ENCODE data around the gene LMF1. TPM values are rescaled to one million over a fixed set of nuclear protein-coding genes. Genes with fewer than 3 reads are reported as not detected.

LMF1 gene
- total RNA-seq, 1 donor from 2014 or later, result 26.0 TPM

GRCh38 chr16:993731-994130 is 22.9 kb upstream of the LMF1 start:
- DNase-seq (ENCODE audit: extremely low spot score in 2 of 2), result no peak
- intact Hi-C loops (cut with DNase I), result no loop called here
- no peaks in the 10 kb centered on the region for H3K27me3 ChIP-seq
- peaks cover 6% of the 10 kb centered on the region for H3K9me3 ChIP-seq
- no peak overlapping the region for H3K27ac ChIP-seq
- peaks cover 10% of the 10 kb centered on the region for H3K4me1 ChIP-seq
- H3K4me3 ChIP-seq, result no peak overlapping the region
- H3K36me3 ChIP-seq, result no peaks in the 10 kb centered on the region
- no peak for TF ChIP-seq CTCF (IDR thresholded peaks at IDR 0.05)
- TF ChIP-seq POLR2A (IDR thresholded peaks at IDR 0.05), result no peak
- no peak for TF ChIP-seq POLR2AphosphoS5 (IDR thresholded peaks at IDR 0.05; ENCODE audit: insufficient read depth in 1 of 2, low read depth in 1 of 2)

- H3K27ac ChIP-seq, result no peak overlapping the region
- no peaks in the 10 kb centered on the region for H3K27me3 ChIP-seq
- intact Hi-C loops (cut with DNase I), result no loop called here
- no peak for TF ChIP-seq POLR2AphosphoS5 (IDR thresholded peaks at IDR 0.05; ENCODE audit: insufficient read depth in 1 of 2, low read depth in 1 of 2)
- no peak for TF ChIP-seq CTCF (IDR thresholded peaks at IDR 0.05)
- no peak for TF ChIP-seq POLR2A (IDR thresholded peaks at IDR 0.05)
- H3K9me3 ChIP-seq, result peaks cover 6% of the 10 kb centered on the region
- H3K4me3 ChIP-seq, result no peak overlapping the region
- no peaks in the 10 kb centered on the region for H3K36me3 ChIP-seq
- no peaks in the 10 kb centered on the region for H3K4me1 ChIP-seq
- no peak for DNase-seq (ENCODE audit: extremely low spot score in 2 of 2)
Observed at GRCh38 chr16:991773-992172, 21.0 kb upstream of the LMF1 start.

GRCh38 chr16:991345-991744 is 20.6 kb upstream of the LMF1 start:
- H3K27me3 ChIP-seq, result no peaks in the 10 kb centered on the region
- intact Hi-C loops (cut with DNase I), result no loop called here

GRCh38 chr16:990516-991291 is 19.9 kb upstream of the LMF1 start:
- no peaks in the 10 kb centered on the region for H3K27me3 ChIP-seq
- peaks cover 6% of the 10 kb centered on the region for H3K9me3 ChIP-seq
- H3K4me1 ChIP-seq, result no peaks in the 10 kb centered on the region
- DNase-seq (ENCODE audit: extremely low spot score in 2 of 2), result no peak
- H3K4me3 ChIP-seq, result no peak overlapping the region
- no peaks in the 10 kb centered on the region for H3K36me3 ChIP-seq
- intact Hi-C loops (cut with DNase I), result no loop called here
- H3K27ac ChIP-seq, result no peak overlapping the region
- TF ChIP-seq POLR2AphosphoS5 (IDR thresholded peaks at IDR 0.05; ENCODE audit: insufficient read depth in 1 of 2, low read depth in 1 of 2) (no peak), POLR2A (IDR thresholded peaks at IDR 0.05) (no peak), CTCF (IDR thresholded peaks at IDR 0.05) (no peak)

More at GRCh38 chr16:991345-991744, 20.6 kb upstream of the LMF1 start:
- Histone ChIP-seq H3K4me3 (no peak overlapping the region), H3K36me3 (no peaks in the 10 kb centered on the region), H3K4me1 (no peaks in the 10 kb centered on the region), H3K9me3 (peaks cover 6% of the 10 kb centered on the region), H3K27ac (no peak overlapping the region)
- DNase-seq (ENCODE audit: extremely low spot score in 2 of 2), result no peak
- TF ChIP-seq POLR2AphosphoS5 (IDR thresholded peaks at IDR 0.05; ENCODE audit: insufficient read depth in 1 of 2, low read depth in 1 of 2) (no peak), POLR2A (IDR thresholded peaks at IDR 0.05) (no peak)

GRCh38 chr16:989354-989814 is 18.6 kb upstream of the LMF1 start:
- no peaks in the 10 kb centered on the region for H3K9me3 ChIP-seq
- H3K27ac ChIP-seq, result no peak overlapping the region
- intact Hi-C loops (cut with DNase I), result no loop called here
- H3K4me3 ChIP-seq, result no peak overlapping the region
- H3K27me3 ChIP-seq, result no peaks in the 10 kb centered on the region
- TF ChIP-seq POLR2AphosphoS5 (IDR thresholded peaks at IDR 0.05; ENCODE audit: insufficient read depth in 1 of 2, low read depth in 1 of 2), result no peak
- TF ChIP-seq CTCF (IDR thresholded peaks at IDR 0.05), result no peak
- no peak for TF ChIP-seq POLR2A (IDR thresholded peaks at IDR 0.05)
- no peaks in the 10 kb centered on the region for H3K4me1 ChIP-seq
- H3K36me3 ChIP-seq, result no peaks in the 10 kb centered on the region
- DNase-seq (ENCODE audit: extremely low spot score in 2 of 2), result no peak

Data from vagina (tissue), 2 donors.